Kidney epithelial cell (primary cell): Measurements from ENCODE around the gene CNTROB. TPM values are rescaled to one million over a fixed set of nuclear protein-coding genes. Genes with fewer than 3 reads are reported as not detected.

Experiments used
- DNase-seq: peaks from one replicate; pipeline ENCODE4 v3.0.0-alpha.2; 2010; ENCODE audit warnings: low read depth
- H3K27me3 ChIP-seq: 2 replicates; pipeline ENCODE4 v1.6.0; 2011; ENCODE audit warnings: low read length; ENCODE audit not compliant: control insufficient read depth, insufficient read depth
- H3K36me3 ChIP-seq: 2 replicates; pipeline ENCODE4 v1.5.1; 2011; ENCODE audit warnings: low read length; ENCODE audit not compliant: control insufficient read depth, insufficient read depth
- H3K4me3 ChIP-seq: 2 replicates; pipeline ENCODE4 v1.5.1; 2011; ENCODE audit warnings: low read depth, mild to moderate bottlenecking, control low read depth, low read length
- total RNA-seq: library from RNA; depleted of rRNA; stranded (reverse); fragments of >200 nt; gene quantifications from 2 replicates; pipeline ENCODE4 v1.2.3, GENCODE V29; 2015
- TF ChIP-seq, protein P1 (sequence below): IDR thresholded peaks from 2 replicates; pipeline ENCODE4 v1.5.1; 2011; ENCODE audit warnings: mild to moderate bottlenecking, moderate library complexity, low read length, control low read depth, inconsistent platforms; ENCODE audit not compliant: insufficient read depth, poor library complexity, severe bottlenecking

The CNTROB gene
- total RNA-seq, 1 donor from 2014 or later: 20.1 TPM

- H3K36me3 ChIP-seq: no peaks in the 10 kb centered on the region
- H3K27me3 ChIP-seq: no peaks in the 10 kb centered on the region
- TF ChIP-seq, protein P1, sequence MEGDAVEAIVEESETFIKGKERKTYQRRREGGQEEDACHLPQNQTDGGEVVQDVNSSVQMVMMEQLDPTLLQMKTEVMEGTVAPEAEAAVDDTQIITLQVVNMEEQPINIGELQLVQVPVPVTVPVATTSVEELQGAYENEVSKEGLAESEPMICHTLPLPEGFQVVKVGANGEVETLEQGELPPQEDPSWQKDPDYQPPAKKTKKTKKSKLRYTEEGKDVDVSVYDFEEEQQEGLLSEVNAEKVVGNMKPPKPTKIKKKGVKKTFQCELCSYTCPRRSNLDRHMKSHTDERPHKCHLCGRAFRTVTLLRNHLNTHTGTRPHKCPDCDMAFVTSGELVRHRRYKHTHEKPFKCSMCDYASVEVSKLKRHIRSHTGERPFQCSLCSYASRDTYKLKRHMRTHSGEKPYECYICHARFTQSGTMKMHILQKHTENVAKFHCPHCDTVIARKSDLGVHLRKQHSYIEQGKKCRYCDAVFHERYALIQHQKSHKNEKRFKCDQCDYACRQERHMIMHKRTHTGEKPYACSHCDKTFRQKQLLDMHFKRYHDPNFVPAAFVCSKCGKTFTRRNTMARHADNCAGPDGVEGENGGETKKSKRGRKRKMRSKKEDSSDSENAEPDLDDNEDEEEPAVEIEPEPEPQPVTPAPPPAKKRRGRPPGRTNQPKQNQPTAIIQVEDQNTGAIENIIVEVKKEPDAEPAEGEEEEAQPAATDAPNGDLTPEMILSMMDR: no peak
- H3K4me3 ChIP-seq: peak overlapping the region; percentile 62
- no peak for DNase-seq
These were observed 970 bp upstream of the CNTROB start for GRCh38 chr17:7930841-7931631.

- no peaks in the 10 kb centered on the region for H3K27me3 ChIP-seq
- TF ChIP-seq, protein P1: no peak
- H3K4me3 ChIP-seq: peak overlapping the region; percentile 62
- no peak for DNase-seq
- H3K36me3 ChIP-seq: no peaks in the 10 kb centered on the region
These were observed 481 bp downstream of the CNTROB start for GRCh38 chr17:7932483-7932891.

GRCh38 chr17:7932949-7933348 lies 943 bp downstream of the CNTROB start:
- H3K36me3 ChIP-seq: no peaks in the 10 kb centered on the region
- TF ChIP-seq, protein P1: peak; percentile 19
- no peaks in the 10 kb centered on the region for H3K27me3 ChIP-seq
- peak overlapping the region; percentile 62 for H3K4me3 ChIP-seq
- no peak for DNase-seq

DNA sequence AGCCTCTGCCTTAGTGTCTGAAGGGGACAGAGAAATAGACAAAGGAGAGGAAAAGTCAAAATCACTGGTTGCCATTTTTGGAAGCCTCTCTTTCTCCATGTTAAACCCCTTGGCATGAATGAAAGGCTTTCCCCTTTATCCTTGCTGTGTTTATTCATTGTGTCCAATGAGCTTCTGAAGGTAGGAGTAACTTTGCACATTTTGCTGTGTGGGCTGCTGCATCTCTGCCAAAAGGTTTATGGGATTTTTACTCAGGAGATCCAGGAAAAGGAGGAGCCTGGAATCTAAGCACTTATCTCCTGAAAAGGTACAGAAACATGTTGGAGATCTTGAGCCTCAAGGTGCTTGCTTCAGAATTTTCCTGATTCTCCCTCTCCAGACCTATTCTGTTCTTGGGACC lies 3.9 kb downstream of the CNTROB start:
- TF ChIP-seq, protein P1: no peak
- no peaks in the 10 kb centered on the region for H3K27me3 ChIP-seq
- DNase-seq: no peak
- H3K36me3 ChIP-seq: peaks cover 1% of the 10 kb centered on the region
- H3K4me3 ChIP-seq: no peak overlapping the region

GRCh38 chr17:7940034-7940433 lies 8.0 kb downstream of the CNTROB start:
- DNase-seq: no peak
- peaks cover 1% of the 10 kb centered on the region for H3K36me3 ChIP-seq
- no peaks in the 10 kb centered on the region for H3K27me3 ChIP-seq
- no peak overlapping the region for H3K4me3 ChIP-seq
- TF ChIP-seq, protein P1: no peak

DNA sequence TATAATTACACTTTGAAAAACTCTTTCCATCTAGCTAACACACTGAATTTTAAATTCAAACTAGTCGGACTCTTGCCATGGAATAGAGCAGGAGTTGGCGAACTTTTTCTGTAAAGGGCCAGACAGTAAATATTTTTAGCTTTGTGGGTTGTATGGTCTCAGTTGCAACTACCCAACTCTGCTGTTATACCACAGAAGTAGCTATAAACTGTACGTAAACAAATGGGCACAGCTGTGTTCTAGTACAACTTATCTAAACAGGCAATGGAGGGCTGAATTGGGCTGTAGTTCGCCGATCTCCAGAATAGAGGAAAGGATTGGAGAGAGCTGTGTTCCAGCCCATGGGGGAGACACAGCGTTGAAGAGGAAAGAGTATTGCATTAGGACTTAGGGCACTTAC lies 8.7 kb downstream of the CNTROB start:
- TF ChIP-seq, protein P1: no peak
- Histone ChIP-seq H3K36me3 (peaks cover 1% of the 10 kb centered on the region), H3K27me3 (no peaks in the 10 kb centered on the region), H3K4me3 (no peak overlapping the region)
- DNase-seq: no peak
